GM19193 (cell line): ENCODE data around the gene DNLZ.

Experiments
- POLR2A ChIP-seq: IDR thresholded peaks from 4 replicates; pipeline ENCODE4 v1.6.1; 2011; ENCODE audit not compliant: insufficient read depth, insufficient read length; ENCODE audit errors: extremely low read depth

DNLZ gene

DNA sequence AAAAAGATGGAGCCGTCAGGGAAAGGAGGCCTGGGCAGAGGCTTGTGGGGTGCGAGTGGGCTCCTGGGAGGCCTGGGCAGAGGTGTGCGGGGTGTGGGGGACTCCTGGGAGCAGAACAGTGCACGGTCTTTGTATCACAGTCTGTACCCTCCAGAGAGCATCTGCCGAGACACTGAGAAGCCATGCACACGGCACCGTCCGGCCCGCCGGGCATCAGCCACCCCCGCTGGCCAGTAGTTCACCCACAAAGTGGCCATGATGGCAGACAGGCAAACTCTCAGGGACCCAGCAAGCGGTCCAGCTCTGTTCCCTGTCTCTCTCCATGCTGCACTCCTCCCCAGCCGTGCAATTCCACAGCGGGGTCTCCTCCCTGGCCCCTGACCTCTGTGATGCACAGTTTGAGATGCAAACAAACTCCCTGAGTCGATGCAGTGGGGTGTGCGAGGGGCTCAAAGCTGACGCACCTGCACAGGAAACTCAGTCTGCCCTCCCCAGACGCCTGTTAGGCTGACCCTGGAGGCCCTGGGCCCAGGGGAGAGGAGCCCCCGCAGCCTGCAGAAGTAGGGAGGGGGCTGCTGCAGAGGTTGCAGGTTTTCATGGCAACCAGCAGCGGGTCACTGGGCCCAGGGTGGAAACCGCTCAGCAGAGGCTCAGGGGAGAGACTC, 45.3 kb downstream of the DNLZ start:
- no peak for TF ChIP-seq POLR2A

DNA sequence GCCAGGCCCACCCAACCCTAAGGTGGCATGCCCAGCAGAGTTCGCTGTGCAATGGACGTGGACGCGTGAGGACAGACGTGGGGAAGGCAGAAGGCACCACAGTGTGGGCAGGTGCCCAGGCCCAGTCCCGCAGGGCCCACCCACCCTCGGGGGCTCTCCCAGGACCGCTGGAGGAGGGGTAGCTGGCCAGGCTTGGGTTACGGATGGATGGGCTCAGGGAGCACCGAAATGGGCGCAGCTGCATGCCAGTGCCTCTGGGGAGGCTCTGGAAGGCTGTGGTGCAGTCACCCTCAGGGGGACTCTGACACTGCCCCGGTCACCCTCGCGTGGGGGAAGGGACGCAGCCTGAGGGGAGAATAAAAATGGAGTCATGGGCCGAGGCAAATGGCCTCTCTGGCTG, 45.8 kb downstream of the DNLZ start:
- TF ChIP-seq POLR2A: no peak

DNA sequence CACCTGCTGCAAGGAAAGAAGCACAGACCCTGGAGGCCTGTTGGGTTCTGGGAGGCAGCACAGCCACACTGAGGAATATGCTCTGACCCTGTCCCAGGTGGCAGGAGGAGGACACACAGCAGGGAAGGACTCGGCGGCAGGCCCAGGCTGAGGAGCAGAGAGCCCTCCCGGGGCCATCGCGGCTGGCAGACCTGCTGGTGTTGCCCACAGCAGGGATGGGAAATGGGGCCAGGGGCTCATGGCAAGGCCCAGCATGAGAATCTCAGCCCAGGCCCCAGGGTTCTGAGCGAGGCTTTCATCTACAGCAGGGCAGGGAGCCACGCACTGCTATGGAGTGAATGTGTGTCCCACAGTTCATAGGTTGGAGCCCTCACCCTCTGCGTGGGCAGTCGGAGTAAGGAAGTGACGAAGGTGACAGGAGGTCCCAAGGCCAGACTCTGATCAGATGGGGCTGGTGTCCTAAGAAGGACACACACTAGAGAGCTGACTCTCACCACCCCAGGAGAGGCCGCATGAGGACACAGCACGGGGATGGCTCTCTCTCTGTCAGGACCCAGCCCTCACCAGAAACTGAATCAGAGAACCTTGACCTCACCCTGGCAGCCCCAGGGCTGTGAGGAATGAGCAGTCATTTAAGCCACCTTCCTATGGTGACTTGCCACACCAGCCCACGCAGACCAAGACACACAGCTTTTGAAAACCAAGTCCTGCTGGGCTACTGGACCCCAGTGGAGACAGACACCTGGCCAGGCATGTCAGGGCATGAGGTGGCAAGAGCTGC, 46.5 kb downstream of the DNLZ start:
- TF ChIP-seq POLR2A: no peak

DNA sequence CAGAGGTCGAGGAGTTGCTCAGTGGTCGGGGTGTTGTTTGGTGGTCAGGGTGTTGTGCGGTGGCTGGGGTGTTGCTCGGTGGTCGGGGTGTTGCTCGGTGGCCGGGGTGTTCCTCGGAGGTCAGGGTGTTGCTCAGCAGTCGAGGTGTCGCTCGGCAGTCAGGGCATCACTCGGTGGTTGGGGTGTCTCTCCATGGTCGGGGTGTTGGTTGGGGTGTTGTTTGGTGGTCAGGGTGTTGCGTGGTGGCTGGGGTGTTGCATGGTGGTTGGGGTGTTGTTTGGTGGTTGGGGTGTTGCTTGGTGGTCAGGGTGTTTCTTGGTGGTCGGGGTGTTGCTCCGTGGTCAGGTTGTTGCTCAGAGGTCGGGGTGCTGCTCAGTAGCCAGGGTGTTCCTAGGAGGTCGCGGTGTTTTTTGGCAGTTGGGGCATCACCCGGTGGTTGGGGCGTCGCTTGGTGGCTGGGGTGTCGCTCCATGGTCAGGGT, 47.2 kb downstream of the DNLZ start:
- TF ChIP-seq POLR2A: no peak

DNA sequence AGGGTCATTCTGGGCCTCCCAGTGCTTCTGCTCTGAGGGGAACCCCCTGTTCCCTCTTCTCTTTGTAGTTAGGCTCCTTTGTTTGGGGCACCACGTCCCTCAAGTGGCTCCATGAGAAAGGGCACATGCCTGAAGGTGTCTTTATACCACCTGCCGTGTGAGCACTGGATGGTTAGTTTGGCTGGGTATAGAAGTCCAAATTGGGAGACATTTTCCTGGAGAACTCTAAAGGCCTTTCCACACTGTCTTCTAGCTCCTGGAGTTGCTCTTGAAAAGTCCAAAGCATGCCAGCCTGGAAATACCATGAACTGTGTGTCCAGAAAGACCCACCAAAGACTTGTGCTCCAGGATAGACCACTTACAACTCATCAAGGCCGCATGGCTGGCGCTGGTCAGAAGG, 48.6 kb downstream of the DNLZ start:
- TF ChIP-seq POLR2A: no peak

DNA sequence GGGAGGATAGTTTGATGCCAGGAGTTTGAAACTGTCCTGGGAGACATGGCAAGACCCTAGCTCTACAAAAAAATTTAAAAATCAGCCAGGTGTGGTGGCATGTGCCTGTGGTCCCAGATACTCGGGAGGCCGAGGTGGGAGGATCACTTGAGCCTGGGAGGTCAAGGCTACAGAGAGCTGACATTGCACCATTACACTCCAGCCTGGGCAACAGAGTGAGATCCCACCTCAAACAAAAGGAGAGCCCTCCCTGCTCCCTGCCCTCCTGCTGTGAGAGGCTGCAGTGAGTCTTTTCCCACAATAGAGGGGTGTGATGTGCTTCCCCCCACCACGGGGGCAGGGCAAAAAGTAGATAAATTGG, 49.5 kb downstream of the DNLZ start:
- no peak for TF ChIP-seq POLR2A

DNA sequence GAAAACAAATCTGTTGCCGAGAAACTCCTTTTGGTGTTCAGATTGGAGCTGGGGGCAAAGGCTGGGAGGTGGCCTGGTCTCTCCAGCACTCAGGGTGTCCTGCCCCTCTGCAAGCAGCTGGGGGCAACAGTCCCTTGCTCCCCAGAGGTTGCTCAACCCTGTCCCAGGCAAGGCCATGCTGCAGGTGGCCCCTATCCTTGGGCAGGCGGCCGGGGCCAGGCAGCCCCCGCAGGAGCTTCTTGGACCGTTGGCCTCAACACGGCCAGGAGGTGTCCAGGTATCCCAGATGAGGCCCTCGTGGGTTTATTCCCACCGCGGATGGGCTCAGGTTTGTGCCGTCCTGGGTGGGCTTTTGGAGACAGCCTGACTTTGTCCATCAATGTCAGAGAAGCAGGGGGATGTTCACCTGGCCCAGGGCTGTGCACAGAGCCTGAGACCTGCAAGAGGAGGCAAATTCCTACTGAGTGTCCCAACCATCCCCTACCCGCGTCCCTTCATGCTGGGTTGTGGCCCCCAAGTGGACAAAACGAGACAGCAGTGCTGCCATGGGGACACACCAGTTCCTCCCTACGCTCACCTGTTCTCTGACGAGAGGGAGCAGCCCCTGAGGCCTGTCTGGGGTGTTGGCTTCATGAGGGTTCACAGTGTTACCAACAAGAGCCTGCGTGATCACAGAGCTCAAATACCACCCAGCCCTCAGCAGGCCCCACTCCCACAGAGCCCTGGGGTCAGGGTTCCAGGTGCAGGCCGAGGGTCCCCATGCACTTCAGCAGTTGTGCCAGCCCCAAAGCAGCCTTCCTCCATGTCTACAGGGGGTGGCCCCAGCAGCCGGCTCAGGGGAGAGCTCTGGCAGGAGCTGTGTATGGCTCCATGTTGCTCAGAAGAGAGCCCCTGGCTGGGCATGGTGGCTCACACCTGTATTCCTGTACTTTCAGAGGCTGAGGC, 50.2 kb downstream of the DNLZ start:
- TF ChIP-seq POLR2A: no peak

DNA sequence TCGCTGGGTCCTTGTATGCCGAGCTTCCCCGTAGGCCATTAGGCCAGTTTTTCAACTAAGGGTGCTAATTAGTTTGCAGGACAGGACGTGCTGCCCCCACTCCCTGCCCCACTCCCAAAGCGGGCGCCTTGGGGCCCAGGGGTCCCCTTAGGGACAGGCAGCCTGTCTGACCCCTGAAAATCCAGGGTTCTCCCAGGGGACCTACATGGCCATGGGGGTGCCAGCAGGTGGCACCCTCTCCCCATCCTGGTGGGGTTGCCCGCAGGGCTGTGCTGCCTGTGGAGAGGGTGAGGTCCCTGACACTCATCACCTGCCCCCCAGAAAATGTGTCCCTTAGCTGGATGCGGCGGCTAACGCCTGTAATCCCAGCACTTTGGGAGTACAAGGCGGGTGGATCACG, 51.1 kb downstream of the DNLZ start:
- TF ChIP-seq POLR2A: no peak

DNA sequence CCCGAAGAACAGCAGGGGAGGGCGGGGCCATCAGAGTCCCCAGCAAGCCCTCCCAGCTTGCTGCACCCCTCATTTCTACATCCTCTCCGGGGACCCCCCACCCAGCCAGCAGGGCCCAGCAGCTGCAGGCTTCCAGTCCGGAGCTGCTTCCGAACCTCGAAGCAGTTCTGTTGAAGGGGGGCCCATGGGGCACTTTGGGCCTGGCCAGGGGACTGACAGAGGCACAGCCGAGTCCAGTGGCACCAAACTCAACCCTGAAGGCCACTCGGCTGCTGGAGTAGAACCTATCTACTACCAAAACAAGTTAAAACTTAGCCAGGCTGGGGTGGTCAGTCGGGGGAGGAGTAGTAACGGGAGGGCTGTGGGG, 51.6 kb downstream of the DNLZ start:
- TF ChIP-seq POLR2A: no peak

DNA sequence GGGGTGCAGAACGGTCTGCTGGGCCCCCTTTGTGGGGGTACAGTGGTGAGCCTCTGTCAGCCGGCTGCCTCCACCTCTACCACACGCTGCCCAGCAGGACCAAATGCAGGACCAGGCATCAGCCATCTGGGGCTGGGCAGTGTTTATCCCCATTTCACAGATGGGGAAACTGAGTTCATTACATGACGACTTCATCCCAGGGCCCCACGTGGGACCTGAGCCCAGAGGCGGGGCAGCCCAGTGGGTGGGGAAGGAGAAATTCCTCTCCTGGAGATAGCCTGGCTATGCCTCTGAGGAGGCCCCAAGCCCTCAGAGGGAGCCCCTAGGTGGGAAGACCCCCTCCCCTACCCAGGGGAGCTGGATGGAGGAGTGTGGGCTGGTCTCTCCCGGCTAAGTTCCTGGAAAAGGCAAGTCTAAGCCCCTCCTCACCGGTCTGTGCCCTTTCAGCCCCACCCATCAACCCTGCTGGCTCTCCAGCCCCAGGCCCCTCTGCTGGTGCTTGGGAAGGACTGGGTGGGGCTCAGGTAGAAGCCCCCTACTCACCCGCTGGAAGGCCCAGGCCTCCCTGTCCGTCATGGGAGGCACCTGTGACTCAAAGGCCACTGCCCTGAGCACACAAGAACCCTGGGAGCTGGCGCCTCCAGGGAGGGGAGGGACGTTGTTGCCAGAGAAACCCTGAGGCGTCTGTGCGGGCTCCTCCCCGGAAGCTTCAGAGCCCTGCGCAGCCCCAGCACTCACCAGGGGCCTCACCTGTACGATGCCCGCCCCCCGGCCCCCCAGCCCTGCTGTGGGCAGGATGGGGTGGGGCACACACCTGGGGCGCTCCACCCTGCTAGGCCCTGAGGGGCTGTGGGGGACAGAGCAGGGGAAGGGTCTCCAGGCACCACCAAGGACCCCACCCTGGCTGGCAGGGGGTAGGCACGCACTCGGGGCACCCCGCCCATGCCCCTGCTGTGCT, 52.2 kb downstream of the DNLZ start:
- no peak for TF ChIP-seq POLR2A

DNA sequence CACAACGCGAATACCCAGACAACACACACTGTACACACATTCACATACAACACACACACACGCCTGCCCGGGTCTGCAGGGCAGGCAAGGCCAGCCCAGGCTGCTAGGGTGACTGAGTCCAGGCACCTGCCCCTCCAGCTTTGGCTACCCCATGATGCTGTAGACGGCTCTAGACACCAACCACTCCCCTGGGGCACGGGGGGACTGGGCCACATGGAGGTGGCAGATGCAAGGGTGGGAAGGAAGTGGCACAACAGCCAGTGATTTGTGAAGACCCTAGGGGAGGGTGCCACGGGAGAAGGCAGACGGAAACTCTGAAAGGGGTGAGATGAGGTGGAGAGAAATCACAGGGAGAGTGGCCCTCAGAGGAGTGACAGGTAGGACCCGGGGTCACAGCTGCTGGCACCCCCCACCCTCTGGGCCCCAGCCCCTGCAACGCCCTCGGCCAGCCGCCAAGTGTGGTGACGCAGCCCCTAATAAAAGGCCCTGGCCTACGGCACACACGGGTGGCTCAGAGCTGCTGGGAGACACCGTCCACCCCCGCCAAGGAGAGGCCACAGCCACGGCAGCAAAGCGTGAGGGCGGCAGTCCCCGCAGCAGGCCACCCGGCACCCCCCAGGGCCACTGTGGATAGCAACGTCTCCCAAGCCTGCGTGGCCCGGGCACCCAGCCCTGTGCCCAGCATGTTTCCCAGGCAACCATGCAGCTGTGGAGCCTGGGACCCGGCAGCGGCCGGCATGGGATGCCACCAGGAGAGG, 53.1 kb downstream of the DNLZ start:
- no peak for TF ChIP-seq POLR2A

DNA sequence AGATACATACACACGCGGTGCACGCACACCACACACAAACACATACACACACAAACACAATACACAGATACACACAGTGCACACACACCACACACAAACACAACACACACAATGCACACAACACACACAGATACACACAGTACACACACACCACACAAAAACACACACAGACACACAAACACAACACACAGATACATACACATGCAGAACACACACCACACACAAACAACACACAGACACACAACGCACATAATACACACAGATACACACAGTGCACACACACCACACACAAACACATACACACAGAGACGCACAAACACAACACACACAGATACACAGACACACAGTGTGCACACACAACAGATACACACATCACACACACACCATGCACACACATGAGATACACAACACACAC, 53.7 kb downstream of the DNLZ start:
- TF ChIP-seq POLR2A: no peak
